Muscle of leg (tissue), 11 donors: ENCODE measurements around the gene TRIM59. TPM values are rescaled to one million over a fixed set of nuclear protein-coding genes. Genes with fewer than 3 reads are reported as not detected.
"Not testable (repeated sequence)": the region's sequence is repeated elsewhere in the genome, so short reads cannot be mapped to it uniquely, and the experiment has no call there.

ENCODE experiments used
- DNase-seq: peaks from one replicate; pipeline ENCODE4 v3.0.0; 2013
- H3K27ac ChIP-seq: one replicate; pipeline ENCODE4 v1.5.1; 2013; ENCODE audit warnings: mild to moderate bottlenecking, low read length, control low read depth
- H3K27me3 ChIP-seq: one replicate; pipeline ENCODE4 v1.6.1; 2013; ENCODE audit warnings: low read length; ENCODE audit not compliant: control insufficient read depth, insufficient read depth
- H3K36me3 ChIP-seq: one replicate; pipeline ENCODE4 v1.6.1; 2013; ENCODE audit warnings: low read length; ENCODE audit not compliant: control insufficient read depth, insufficient read depth
- H3K4me1 ChIP-seq: one replicate; pipeline ENCODE4 v1.6.1; 2013; ENCODE audit warnings: low read length; ENCODE audit not compliant: control insufficient read depth, insufficient read depth
- H3K4me3 ChIP-seq: one replicate; pipeline ENCODE4 v1.5.1; 2013; ENCODE audit warnings: low read length, control low read depth
- H3K9me3 ChIP-seq: replicated peaks from 2 replicates; pipeline ENCODE4 v1.6.1; 2013; ENCODE audit warnings: low read depth, low read length; ENCODE audit not compliant: control insufficient read depth
- WGBS: methylation state at CpG from one replicate; pipeline ENCODE4 v1.1.5; 2013; ENCODE audit warnings: missing lambda C conversion rate; ENCODE audit not compliant: insufficient coverage; 5-methylcytosine and 5-hydroxymethylcytosine counted together
- polyA plus RNA-seq, 8 donors: library from polyadenylated mRNA; unstranded; fragments of 120-200 nt; gene quantifications; one replicate each; pipeline versions ENCODE4 v1.2.1 to v1.2.3, GENCODE V29; 2013; ENCODE audit warnings: inconsistent platforms in 1 of 8, low replicate concordance in 1 of 8; ENCODE audit not compliant: insufficient read length in 8 of 8, insufficient read depth in 1 of 8
- total RNA-seq: library from RNA; stranded (reverse); fragments of 120-200 nt; gene quantifications from one replicate; pipeline ENCODE4 v1.2.4, GENCODE V29; 2013

Gene TRIM59
- total and polyA plus RNA-seq, 9 donors: 8.8 to 15.0 (median 10.6) TPM

DNA sequence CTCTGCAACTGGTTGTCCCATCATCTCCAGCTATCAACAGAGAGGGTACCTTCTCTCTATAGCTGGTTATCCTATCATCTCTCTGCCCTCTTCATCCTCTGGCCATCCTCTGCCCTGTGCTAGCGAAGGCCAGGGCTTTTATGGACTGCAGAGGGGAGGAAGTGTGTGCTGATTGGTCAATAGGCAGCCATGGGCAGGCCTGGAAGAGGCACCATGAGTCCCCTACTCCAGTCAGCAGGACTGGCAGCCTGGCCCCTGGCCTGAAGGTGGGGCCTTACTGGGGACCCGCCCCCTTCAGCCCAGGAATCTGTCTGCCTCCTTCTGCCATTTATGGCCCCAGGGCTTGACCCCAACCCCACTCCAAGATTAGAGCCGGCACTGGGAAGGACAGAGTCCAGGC, 10.4 kb upstream of the TRIM59 start:
- no peaks in the 10 kb centered on the region for H3K4me1 ChIP-seq
- no peaks in the 10 kb centered on the region for H3K27me3 ChIP-seq
- no peak overlapping the region for H3K4me3 ChIP-seq
- no peak for DNase-seq
- no peaks in the 10 kb centered on the region for H3K9me3 ChIP-seq
- 100% methylated on average over 1 of the region's 3 CpGs for WGBS
- no peaks in the 10 kb centered on the region for H3K36me3 ChIP-seq
- H3K27ac ChIP-seq: no peak overlapping the region

DNA sequence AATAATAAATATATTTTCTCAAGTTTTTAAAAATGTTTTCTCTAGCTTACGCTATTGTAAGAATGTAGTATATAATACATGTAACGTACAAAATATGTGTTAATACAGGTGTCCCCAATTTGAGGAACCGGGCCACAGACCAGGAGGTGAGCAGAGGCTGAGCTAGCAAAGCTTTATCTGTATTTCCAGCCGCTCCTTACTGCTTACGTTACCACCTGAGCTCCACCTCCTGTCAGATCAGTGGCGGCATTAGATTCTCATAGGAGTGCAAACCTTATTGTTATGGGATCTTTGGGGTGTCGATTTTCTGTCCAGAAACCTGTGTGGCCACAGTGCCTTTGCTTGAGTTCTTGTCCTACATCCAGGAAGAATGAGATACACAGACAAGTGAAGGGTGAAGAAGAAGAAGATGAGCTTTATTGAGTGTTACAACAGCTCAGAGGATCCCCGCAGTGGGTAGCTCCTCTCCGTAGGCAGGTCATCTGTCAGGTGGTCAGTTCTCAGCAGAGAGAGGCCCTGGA, 9.9 kb upstream of the TRIM59 start:
- Histone ChIP-seq H3K36me3 (no peaks in the 10 kb centered on the region), H3K9me3 (no peaks in the 10 kb centered on the region), H3K27ac (no peak overlapping the region), H3K4me3 (no peak overlapping the region), H3K4me1 (no peaks in the 10 kb centered on the region), H3K27me3 (no peaks in the 10 kb centered on the region)
- no peak for DNase-seq
- WGBS: 95% methylated on average over 4 of the region's 9 CpGs

DNA sequence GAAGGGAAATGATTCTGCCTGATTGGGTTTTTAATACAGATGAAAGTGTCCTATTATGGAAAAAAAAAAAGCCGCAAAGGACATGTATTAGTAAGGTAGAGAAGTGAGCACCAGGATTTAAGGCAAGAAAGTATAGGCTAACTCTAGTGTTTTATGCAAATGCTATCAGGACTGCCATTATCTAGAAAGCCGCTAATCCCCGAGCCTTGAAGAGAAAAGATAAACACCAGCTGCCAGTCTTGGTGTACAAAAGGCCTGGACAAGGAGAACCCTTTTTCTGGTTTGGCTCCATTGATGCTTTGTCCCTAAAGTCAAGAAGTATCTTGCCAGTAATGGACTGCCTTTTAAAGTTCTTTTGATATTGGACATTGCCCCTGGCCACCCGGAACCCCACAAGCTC, 8.6 kb upstream of the TRIM59 start:
- WGBS: 82% methylated on average over 3 of the region's 4 CpGs
- H3K27ac ChIP-seq: no peak overlapping the region
- H3K4me3 ChIP-seq: no peak overlapping the region
- DNase-seq: no peak
- H3K27me3 ChIP-seq: no peaks in the 10 kb centered on the region
- no peaks in the 10 kb centered on the region for H3K36me3 ChIP-seq
- H3K4me1 ChIP-seq: no peaks in the 10 kb centered on the region
- no peaks in the 10 kb centered on the region for H3K9me3 ChIP-seq

DNA sequence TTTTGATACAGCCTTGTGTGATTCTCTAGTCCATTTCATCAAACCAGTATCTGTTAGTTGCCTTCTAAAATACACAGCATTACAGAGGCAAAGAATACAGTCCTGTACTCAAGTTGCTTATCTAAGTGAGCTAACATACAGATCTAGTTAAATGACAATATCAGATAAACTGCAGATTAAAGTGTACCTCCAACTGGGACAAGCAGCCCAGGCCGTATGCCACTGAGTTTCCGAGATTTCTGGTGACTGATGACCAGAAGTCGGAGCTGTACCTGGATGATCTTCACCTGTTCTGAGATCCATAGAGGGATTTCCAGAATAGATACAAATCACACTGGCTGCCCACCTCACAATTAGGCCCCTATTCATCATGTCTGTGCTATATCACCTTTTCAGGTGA, 6.3 kb upstream of the TRIM59 start:
- DNase-seq: no peak
- WGBS: 80% methylated on average over 1 of the region's 3 CpGs
- Histone ChIP-seq H3K4me3 (no peak overlapping the region), H3K4me1 (no peaks in the 10 kb centered on the region), H3K9me3 (no peaks in the 10 kb centered on the region), H3K36me3 (no peaks in the 10 kb centered on the region), H3K27ac (no peak overlapping the region), H3K27me3 (no peaks in the 10 kb centered on the region)

DNA sequence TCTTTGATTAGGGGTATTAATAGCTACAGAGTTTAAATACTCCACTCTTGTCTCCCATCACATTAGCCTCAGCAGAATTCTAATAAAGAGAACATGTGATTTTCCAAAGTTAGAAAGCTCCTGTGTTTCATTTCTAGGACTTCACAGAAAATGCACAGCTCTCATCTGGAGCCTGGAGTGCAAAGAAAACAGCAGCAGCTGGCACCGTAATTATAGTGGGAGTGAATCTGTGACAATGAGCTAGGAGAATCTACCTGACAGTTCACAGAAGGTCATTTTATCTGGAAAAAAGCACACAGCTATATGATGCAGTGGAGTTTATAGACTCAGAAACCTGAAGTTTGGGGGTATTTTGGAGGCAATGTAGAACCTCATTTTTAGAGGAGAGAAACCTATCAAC, 5.4 kb upstream of the TRIM59 start:
- H3K36me3 ChIP-seq: no peaks in the 10 kb centered on the region
- no peak overlapping the region for H3K27ac ChIP-seq
- no peak overlapping the region for H3K4me3 ChIP-seq
- H3K9me3 ChIP-seq: no peaks in the 10 kb centered on the region
- 63% methylated on average over 1 of the region's 1 CpG for WGBS
- no peak for DNase-seq
- peaks cover 6% of the 10 kb centered on the region for H3K4me1 ChIP-seq
- peaks cover 2% of the 10 kb centered on the region for H3K27me3 ChIP-seq

DNA sequence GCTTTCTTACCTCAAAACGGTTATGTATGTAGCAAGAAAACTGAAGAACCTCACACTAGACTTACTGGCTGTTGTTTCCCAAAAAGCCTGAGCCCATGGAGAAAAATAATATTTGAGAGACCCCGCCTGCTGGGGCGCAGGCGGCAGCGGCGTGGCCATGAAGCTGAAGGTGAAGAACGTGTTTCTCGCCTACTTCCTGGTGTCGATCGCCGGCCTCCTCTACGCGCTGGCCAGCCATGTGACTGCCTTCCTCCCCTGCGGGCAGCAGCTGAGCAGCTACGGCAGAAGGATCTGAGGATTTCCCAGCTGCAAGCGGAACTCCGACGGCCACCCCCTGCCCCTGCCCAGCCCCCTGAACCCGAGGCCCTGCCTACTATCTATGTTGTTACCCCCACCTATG, 2.7 kb upstream of the TRIM59 start:
- not testable (repeated sequence) for H3K36me3 ChIP-seq, H3K4me3 ChIP-seq, H3K27me3 ChIP-seq, H3K4me1 ChIP-seq, DNase-seq, H3K27ac ChIP-seq, H3K9me3 ChIP-seq
- 88% methylated on average over 15 of the region's 19 CpGs for WGBS

- no peak for DNase-seq
- 80% methylated on average over 2 of the region's 4 CpGs for WGBS
- H3K27me3 ChIP-seq: peaks cover 2% of the 10 kb centered on the region
- H3K4me3 ChIP-seq: no peak overlapping the region
- H3K9me3 ChIP-seq: no peaks in the 10 kb centered on the region
- H3K4me1 ChIP-seq: peaks cover 8% of the 10 kb centered on the region
- H3K36me3 ChIP-seq: peaks cover 2% of the 10 kb centered on the region
- H3K27ac ChIP-seq: no peak overlapping the region
Measured at GRCh38 chr3:160451602-160452001, 2.0 kb upstream of the TRIM59 start.

DNA sequence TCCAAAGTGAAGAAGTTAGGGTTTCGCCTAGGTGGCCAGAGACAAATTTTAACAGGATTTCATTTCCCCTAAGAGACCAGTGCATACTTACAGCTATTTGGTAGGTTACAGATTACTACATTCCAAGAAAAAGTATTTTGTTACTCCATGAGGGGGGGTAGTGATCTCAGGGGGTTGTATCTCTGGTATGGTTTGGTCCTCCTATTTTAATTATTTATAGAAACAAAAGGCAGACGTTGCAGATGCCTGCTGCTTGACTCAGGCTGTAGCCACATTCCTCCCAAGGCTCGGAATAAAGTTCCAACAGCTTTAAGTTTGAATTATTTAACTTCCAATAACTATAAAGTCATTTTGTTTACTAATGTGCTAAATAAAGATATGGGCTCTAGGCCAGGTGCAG, 1.3 kb upstream of the TRIM59 start:
- no CpG with 5 or more reads among the region's 3 CpGs for WGBS
- Histone ChIP-seq H3K27me3 (peaks cover 2% of the 10 kb centered on the region), H3K36me3 (peaks cover 2% of the 10 kb centered on the region), H3K9me3 (no peaks in the 10 kb centered on the region), H3K4me1 (peaks cover 8% of the 10 kb centered on the region), H3K27ac (peak overlapping the region; percentile 94), H3K4me3 (no peak overlapping the region)
- DNase-seq: peak; percentile 24

DNA sequence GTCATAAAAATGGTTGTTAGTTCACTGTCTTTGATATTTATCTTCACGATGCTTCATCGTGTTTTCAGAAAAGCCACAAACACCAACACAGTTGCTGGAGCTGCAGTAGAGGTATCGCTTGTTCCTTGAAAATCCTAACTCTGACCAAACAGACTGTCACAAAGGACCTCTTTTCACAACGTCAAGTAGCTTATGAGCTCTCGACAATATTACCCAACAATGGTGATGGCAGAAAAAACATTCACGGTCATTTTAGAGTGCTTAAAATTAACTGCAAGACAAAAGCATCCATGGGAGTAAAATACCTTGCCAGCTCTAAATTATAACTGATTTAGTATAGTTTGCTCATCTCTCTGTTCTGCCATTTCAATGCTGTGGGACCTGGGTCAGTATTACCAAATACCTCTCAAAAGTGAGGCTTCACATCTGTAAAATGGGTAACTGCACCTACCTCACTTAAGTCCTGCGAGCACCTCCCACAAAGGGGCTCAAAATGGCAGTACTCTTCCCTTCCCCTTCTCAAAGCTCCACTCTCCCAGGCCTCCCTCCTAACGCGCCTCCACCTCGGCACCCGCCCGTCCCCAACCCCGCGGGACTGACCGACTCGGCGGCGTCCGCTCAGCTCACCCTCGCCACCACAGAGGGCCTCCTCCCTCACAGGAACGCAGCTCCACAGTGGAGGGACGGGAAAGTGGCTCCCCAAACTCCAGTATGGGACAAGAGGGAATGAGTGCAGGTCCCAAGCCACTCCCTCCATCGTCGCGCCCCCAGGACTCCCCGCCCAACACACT, 546 bp downstream of the TRIM59 start:
- DNase-seq: peak; percentile 67
- 0% methylated on average over 12 of the region's 26 CpGs for WGBS
- Histone ChIP-seq H3K27me3 (peaks cover 2% of the 10 kb centered on the region), H3K9me3 (peaks cover 3% of the 10 kb centered on the region), H3K4me3 (peak overlapping the region; percentile 80), H3K27ac (peak overlapping the region; percentile 94), H3K4me1 (peaks cover 8% of the 10 kb centered on the region), H3K36me3 (peaks cover 8% of the 10 kb centered on the region)

DNA sequence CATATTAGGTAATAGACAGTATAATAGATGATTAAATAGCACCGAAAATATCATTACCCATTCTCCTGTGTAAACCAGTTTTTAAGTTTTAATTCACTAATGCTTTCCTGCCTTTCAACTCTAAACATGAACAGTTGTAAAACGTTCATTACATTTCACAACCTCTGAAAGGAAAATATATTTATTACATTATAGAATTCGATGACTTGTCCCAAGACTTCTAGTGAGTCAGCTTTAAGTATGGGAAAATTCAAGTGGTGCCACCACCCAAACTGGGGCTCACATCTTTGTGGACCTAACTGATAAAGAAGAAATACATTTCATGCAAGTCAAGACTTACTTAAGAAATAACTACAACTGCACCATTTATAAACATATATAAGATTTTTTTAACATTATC, 2.0 kb downstream of the TRIM59 start:
- no peak for DNase-seq
- Histone ChIP-seq H3K4me1 (peaks cover 8% of the 10 kb centered on the region), H3K4me3 (no peak overlapping the region), H3K27ac (no peak overlapping the region), H3K9me3 (peaks cover 3% of the 10 kb centered on the region), H3K36me3 (peaks cover 8% of the 10 kb centered on the region), H3K27me3 (peaks cover 2% of the 10 kb centered on the region)
- no CpG with 5 or more reads among the region's 3 CpGs for WGBS
